Stimulated activated CD8-positive, alpha-beta memory T cell treated with anti-CD3 and anti-CD28 coated beads, Interleukin-15, amount 100 ng/mL, for 48 hours (primary cell): Measurements from ENCODE around the gene RIT1.
"Not testable (repeated sequence)": the region's sequence is repeated elsewhere in the genome, so short reads cannot be mapped to it uniquely, and the experiment has no call there.

Source experiments
- DNase-seq, 2 donors: peaks; one replicate each; pipeline ENCODE4 v3.0.0-alpha.2; 2020; ENCODE audit warnings: low read depth in 2 of 2

Gene RIT1

GRCh38 chr1:155933591-155934096 is 22.5 kb upstream of the RIT1 start:
- no peak for DNase-seq

GRCh38 chr1:155932487-155932886 is 21.3 kb upstream of the RIT1 start:
- DNase-seq: no peak

- DNase-seq: no peak
These were observed 20.9 kb upstream of the RIT1 start for GRCh38 chr1:155932081-155932480.

- DNase-seq: no peak
These were observed 20.3 kb upstream of the RIT1 start for GRCh38 chr1:155931332-155932038.

- DNase-seq: not testable (repeated sequence)
These were observed 19.6 kb upstream of the RIT1 start for GRCh38 chr1:155930725-155931124.

- DNase-seq: no peak
These were observed 17.9 kb upstream of the RIT1 start for GRCh38 chr1:155929057-155929456.

- DNase-seq: no peak
These were observed 14.4 kb upstream of the RIT1 start for GRCh38 chr1:155925506-155925905.

- DNase-seq: no peak
These were observed 9.6 kb upstream of the RIT1 start for GRCh38 chr1:155920717-155921116.

GRCh38 chr1:155919801-155920200 is 8.7 kb upstream of the RIT1 start:
- no peak for DNase-seq

GRCh38 chr1:155918660-155919059 is 7.5 kb upstream of the RIT1 start:
- no peak for DNase-seq

GRCh38 chr1:155913969-155914757 is 3.0 kb upstream of the RIT1 start:
- no peak for DNase-seq

GRCh38 chr1:155912056-155912536 is 947 bp upstream of the RIT1 start:
- DNase-seq: no peak

GRCh38 chr1:155910621-155911121 is 478 bp downstream of the RIT1 start:
- no peak for DNase-seq

- DNase-seq: no peak
These were observed 1.3 kb downstream of the RIT1 start for GRCh38 chr1:155909894-155910293.

GRCh38 chr1:155904261-155904660 is 6.9 kb downstream of the RIT1 start:
- no peak for DNase-seq

- DNase-seq: no peak
These were observed 11.0 kb downstream of the RIT1 start for GRCh38 chr1:155900161-155900560.

- DNase-seq: no peak
These were observed 11.5 kb downstream of the RIT1 start for GRCh38 chr1:155899683-155900082.

GRCh38 chr1:155898888-155899287 is 12.3 kb downstream of the RIT1 start:
- DNase-seq: no peak

- DNase-seq: no peak
These were observed 13.4 kb downstream of the RIT1 start for GRCh38 chr1:155897746-155898145.

- not testable (repeated sequence) for DNase-seq
These were observed 14.7 kb downstream of the RIT1 start for GRCh38 chr1:155896476-155896875.

GRCh38 chr1:155895617-155896016 is 15.5 kb downstream of the RIT1 start:
- not testable (repeated sequence) for DNase-seq

- no peak for DNase-seq
These were observed 17.6 kb downstream of the RIT1 start for GRCh38 chr1:155893389-155894142.
